GM12864 (cell line): Measurements from ENCODE around the gene STRN3.

Source experiments
- DNase-seq: peaks from one replicate; pipeline ENCODE4 v3.0.0-alpha.2; 2011; ENCODE audit warnings: low read depth
- H3K4me3 ChIP-seq: 2 replicates; pipeline ENCODE4 v1.5.1; 2011; ENCODE audit warnings: mild to moderate bottlenecking, low read depth, low read length, control low read depth
- TF ChIP-seq, protein P1 (sequence below): IDR thresholded peaks from 2 replicates; pipeline ENCODE4 v1.5.1; 2011; ENCODE audit warnings: low read depth, mild to moderate bottlenecking, moderate library complexity, low read length, control low read depth, inconsistent platforms; ENCODE audit errors: missing control alignments

Gene STRN3

DNA sequence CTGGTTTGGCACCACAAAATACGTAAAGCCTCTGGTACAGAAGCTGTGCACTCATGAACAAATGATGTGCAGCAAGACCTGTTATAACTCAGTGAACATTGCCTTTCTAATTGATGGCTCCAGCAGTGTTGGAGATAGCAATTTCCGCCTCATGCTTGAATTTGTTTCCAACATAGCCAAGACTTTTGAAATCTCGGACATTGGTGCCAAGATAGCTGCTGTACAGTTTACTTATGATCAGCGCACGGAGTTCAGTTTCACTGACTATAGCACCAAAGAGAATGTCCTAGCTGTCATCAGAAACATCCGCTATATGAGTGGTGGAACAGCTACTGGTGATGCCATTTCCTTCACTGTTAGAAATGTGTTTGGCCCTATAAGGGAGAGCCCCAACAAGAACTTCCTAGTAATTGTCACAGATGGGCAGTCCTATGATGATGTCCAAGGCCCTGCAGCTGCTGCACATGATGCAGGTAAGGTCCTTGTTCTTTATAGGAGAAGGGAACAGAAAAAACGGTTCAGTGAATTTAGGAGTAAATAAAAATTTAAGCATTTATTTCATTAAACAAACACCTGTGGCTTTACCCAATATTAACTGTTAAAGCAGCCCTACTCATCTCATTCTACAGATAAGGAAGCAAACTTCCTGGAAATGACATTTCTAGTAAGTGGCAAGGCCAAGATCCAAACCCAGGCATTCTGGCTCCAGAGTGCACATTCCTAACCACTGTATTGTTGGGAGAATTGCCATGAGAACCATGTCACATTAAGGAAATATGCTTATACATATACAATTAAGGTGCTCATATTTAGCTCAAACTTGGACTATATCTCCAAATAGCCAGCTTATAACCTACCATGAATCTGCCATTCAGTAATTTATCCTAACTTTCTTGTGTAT, 140.1 kb downstream of the STRN3 start:
- TF ChIP-seq, protein P1, sequence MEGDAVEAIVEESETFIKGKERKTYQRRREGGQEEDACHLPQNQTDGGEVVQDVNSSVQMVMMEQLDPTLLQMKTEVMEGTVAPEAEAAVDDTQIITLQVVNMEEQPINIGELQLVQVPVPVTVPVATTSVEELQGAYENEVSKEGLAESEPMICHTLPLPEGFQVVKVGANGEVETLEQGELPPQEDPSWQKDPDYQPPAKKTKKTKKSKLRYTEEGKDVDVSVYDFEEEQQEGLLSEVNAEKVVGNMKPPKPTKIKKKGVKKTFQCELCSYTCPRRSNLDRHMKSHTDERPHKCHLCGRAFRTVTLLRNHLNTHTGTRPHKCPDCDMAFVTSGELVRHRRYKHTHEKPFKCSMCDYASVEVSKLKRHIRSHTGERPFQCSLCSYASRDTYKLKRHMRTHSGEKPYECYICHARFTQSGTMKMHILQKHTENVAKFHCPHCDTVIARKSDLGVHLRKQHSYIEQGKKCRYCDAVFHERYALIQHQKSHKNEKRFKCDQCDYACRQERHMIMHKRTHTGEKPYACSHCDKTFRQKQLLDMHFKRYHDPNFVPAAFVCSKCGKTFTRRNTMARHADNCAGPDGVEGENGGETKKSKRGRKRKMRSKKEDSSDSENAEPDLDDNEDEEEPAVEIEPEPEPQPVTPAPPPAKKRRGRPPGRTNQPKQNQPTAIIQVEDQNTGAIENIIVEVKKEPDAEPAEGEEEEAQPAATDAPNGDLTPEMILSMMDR = no peak
- H3K4me3 ChIP-seq = no peak overlapping the region
- no peak for DNase-seq

DNA sequence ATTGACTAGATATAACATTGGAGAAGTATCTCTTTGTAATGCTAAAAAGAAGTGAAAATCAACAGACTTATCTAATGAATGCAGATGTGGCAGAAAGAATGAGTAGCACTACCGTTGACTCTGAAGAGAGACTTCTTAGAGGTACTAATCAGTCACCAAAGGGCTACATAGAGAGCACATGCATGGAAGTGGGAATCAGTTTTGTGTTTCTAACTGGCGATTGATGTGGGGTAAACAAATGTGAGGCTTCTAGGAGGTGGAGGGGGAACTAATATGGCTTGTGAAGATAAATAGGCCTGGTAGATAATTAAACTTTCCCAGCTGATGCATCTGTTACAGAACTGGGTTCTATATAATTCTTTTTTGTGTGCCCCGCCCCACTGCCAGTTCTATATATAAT, 141.3 kb downstream of the STRN3 start:
- no peak for DNase-seq
- H3K4me3 ChIP-seq = no peak overlapping the region
- TF ChIP-seq, protein P1 = no peak

DNA sequence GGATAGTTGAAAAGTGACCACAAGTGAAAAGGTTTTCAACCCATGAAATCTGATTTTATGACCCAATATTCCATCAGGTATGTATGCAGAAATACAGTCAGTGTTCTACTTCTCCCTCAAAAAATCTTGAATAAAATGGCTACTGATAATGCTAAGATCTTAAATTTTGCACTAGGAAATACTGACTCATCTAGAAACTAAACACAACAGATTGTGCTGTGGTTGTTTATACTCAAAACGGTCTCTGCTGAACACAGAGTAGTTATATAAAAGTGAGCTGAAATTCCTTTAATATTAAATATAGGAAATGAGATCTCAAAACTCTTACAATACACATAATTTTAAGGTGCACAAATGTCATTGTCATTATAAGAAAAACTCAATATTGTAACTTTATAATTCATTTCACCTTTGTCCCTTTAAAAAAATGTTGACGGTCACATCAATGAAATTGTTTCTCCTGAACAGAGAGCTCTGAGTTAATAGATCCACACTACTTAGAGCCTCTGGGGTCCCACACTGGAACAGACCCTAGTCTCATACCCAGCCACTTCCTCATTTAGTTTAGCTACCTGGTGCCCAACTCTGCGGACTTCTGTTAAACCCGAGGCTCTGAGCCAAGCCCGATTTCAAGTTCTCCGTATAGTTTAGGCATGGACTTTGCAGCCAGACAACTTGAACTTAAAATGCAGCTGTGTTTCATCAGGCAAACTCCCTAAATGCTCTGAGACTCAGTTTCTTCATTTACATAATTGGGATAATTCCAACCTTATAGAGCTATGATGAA, 142.5 kb downstream of the STRN3 start:
- no peak for DNase-seq
- no peak overlapping the region for H3K4me3 ChIP-seq
- TF ChIP-seq, protein P1 = no peak

DNA sequence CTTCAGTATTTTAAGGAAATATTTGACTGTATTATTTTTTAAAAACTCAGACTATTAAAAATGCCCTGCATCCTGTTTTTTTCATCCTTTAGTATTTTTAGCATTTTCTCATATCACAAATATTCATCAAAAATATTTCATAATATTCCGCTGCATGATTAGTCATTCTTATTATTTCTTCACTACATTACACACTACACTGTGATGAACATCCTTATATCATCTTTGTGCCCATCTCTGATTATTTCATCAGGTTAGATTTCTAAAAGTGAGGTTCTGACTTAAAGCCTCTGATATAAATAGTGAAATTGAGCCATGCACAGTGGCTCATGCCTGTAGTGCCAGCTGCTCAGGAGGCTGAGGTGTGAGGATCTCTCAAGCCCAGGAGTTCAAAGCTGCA, 143.7 kb downstream of the STRN3 start:
- TF ChIP-seq, protein P1 = no peak
- no peak for DNase-seq
- H3K4me3 ChIP-seq = no peak overlapping the region

DNA sequence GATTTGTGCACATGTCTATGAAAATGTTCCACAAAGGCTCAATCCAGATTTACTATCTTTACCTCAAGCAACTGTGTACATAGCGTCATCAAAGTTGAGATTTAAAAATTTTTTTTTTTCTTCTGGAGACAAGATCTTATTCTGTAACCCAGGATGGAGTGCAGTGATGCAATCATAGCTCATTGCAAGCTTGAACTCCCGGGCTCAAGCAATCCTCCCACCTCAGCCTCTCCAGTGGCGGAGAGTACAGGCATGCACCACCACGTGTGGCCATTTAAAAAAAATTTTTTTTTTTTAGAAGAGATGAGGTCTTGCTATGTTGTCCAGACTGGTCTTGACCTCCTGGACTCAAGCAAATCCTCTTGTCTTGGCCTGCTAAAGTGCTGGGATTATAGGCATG, 149.5 kb downstream of the STRN3 start:
- H3K4me3 ChIP-seq = no peak overlapping the region
- TF ChIP-seq, protein P1 = no peak
- DNase-seq = no peak

DNA sequence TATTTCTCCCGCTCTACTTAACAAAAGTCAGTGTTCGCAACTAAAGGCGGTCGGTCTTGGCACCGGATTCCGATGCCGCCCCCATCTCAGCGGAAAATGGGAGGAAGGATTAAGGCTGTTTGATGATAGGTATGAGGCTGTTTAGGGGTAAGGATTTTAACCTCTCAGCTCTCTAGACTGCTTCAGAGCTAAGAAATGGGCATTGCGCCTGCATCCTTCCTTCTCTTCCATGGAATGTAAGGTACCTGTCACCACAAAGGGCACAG, 150.5 kb downstream of the STRN3 start:
- TF ChIP-seq, protein P1 = no peak
- no peak for DNase-seq
- H3K4me3 ChIP-seq = no peak overlapping the region
